Measurements from ENCODE around the gene SLC25A44.

- TF ChIP-seq, protein P1, sequence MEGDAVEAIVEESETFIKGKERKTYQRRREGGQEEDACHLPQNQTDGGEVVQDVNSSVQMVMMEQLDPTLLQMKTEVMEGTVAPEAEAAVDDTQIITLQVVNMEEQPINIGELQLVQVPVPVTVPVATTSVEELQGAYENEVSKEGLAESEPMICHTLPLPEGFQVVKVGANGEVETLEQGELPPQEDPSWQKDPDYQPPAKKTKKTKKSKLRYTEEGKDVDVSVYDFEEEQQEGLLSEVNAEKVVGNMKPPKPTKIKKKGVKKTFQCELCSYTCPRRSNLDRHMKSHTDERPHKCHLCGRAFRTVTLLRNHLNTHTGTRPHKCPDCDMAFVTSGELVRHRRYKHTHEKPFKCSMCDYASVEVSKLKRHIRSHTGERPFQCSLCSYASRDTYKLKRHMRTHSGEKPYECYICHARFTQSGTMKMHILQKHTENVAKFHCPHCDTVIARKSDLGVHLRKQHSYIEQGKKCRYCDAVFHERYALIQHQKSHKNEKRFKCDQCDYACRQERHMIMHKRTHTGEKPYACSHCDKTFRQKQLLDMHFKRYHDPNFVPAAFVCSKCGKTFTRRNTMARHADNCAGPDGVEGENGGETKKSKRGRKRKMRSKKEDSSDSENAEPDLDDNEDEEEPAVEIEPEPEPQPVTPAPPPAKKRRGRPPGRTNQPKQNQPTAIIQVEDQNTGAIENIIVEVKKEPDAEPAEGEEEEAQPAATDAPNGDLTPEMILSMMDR (IDR thresholded peaks at IDR 0.05): no peak
- no peak for TF ChIP-seq POLR2A (IDR thresholded peaks at IDR 0.05)
These were observed 32.2 kb downstream of the SLC25A44 start for GRCh38 chr1:156226116-156226538.

All from heart left ventricle (tissue), 13 donors.